Ovary (tissue), 3 donors: ENCODE results near the gene MOGAT3.

Experiments
- POLR2A ChIP-seq: fragments of 450-650 bp; IDR thresholded peaks from one replicate; pipeline ENCODE4 v1.6.1; 2017; ENCODE audit warnings: antibody characterized with exemption, mild to moderate bottlenecking, moderate library complexity
- TF ChIP-seq, protein P1 (sequence below), 3 donors: fragments of 450-650 bp in 2 of 3; fragments of 200-600 bp in 1 of 3; IDR thresholded peaks; one replicate each; pipeline versions ENCODE4 v1.5.1 to v1.8.0; 2016 to 2022; ENCODE audit warnings: antibody characterized with exemption in 3 of 3, mild to moderate bottlenecking in 1 of 3
- donor health status: DM: no; HTN: no; CAD: no.

DNA sequence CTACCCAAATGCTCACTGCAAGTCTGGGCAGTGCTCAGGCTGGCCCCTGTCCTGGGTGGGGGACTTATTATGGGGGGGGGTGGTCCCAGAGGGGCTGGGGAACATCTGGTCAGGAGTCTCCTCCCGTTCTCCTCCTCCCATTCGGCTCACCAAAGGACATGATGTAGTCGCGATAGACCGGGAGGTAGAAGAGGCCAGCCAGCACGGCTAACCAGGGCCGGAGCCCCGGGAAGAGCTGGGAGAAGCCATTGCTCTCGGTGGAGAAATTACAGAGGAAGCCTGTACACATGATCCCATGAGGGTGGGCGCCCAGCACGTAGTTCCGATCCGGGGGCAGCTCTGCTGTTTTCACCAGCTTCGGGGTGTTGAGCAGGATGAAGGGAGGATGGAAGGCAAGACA is 2.4 kb downstream of the MOGAT3 start:
- TF ChIP-seq, protein P1, sequence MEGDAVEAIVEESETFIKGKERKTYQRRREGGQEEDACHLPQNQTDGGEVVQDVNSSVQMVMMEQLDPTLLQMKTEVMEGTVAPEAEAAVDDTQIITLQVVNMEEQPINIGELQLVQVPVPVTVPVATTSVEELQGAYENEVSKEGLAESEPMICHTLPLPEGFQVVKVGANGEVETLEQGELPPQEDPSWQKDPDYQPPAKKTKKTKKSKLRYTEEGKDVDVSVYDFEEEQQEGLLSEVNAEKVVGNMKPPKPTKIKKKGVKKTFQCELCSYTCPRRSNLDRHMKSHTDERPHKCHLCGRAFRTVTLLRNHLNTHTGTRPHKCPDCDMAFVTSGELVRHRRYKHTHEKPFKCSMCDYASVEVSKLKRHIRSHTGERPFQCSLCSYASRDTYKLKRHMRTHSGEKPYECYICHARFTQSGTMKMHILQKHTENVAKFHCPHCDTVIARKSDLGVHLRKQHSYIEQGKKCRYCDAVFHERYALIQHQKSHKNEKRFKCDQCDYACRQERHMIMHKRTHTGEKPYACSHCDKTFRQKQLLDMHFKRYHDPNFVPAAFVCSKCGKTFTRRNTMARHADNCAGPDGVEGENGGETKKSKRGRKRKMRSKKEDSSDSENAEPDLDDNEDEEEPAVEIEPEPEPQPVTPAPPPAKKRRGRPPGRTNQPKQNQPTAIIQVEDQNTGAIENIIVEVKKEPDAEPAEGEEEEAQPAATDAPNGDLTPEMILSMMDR (IDR thresholded peaks at IDR 0.05), result no peak
- no peak for TF ChIP-seq POLR2A
